ENCODE results near the gene RGL1.

RGL1 gene

GRCh38 chr1:183827801-183828200, 22.9 kb downstream of the RGL1 start:
- H3K27me3 ChIP-seq (replicated peaks; ENCODE audit: control insufficient read depth, insufficient read depth, low read length) = no peaks in the 10 kb centered on the region
- H3K4me3 ChIP-seq (replicated peaks; ENCODE audit: low read depth, low read length) = no peak overlapping the region
- H3K36me3 ChIP-seq (ENCODE audit: control insufficient read depth, insufficient read depth, low read length) = peaks cover 2% of the 10 kb centered on the region
- no peak for DNase-seq (ENCODE audit: extremely low read depth, insufficient read length)
- TF ChIP-seq CTCF (IDR thresholded peaks at IDR 0.05; ENCODE audit: insufficient read depth, low read length, poor library complexity, severe bottlenecking) = no peak

- DNase-seq (ENCODE audit: extremely low read depth, insufficient read length) = no peak
- H3K36me3 ChIP-seq (ENCODE audit: control insufficient read depth, insufficient read depth, low read length) = peaks cover 2% of the 10 kb centered on the region
- H3K4me3 ChIP-seq (replicated peaks; ENCODE audit: low read depth, low read length) = no peak overlapping the region
- no peaks in the 10 kb centered on the region for H3K27me3 ChIP-seq (replicated peaks; ENCODE audit: control insufficient read depth, insufficient read depth, low read length)
- TF ChIP-seq CTCF (IDR thresholded peaks at IDR 0.05; ENCODE audit: insufficient read depth, low read length, poor library complexity, severe bottlenecking) = no peak
Observed at GRCh38 chr1:183830389-183830788, 25.5 kb downstream of the RGL1 start.

GRCh38 chr1:183831311-183831710, 26.4 kb downstream of the RGL1 start:
- Histone ChIP-seq H3K4me3 (replicated peaks; ENCODE audit: low read depth, low read length) (no peak overlapping the region), H3K36me3 (ENCODE audit: control insufficient read depth, insufficient read depth, low read length) (peaks cover 2% of the 10 kb centered on the region), H3K27me3 (replicated peaks; ENCODE audit: control insufficient read depth, insufficient read depth, low read length) (no peaks in the 10 kb centered on the region)
- no peak for DNase-seq (ENCODE audit: extremely low read depth, insufficient read length)
- no peak for TF ChIP-seq CTCF (IDR thresholded peaks at IDR 0.05; ENCODE audit: insufficient read depth, low read length, poor library complexity, severe bottlenecking)

GRCh38 chr1:183832459-183832858, 27.5 kb downstream of the RGL1 start:
- TF ChIP-seq CTCF (IDR thresholded peaks at IDR 0.05; ENCODE audit: insufficient read depth, low read length, poor library complexity, severe bottlenecking) = no peak
- H3K36me3 ChIP-seq (ENCODE audit: control insufficient read depth, insufficient read depth, low read length) = no peaks in the 10 kb centered on the region
- H3K27me3 ChIP-seq (replicated peaks; ENCODE audit: control insufficient read depth, insufficient read depth, low read length) = no peaks in the 10 kb centered on the region
- DNase-seq (ENCODE audit: extremely low read depth, insufficient read length) = no peak
- H3K4me3 ChIP-seq (replicated peaks; ENCODE audit: low read depth, low read length) = no peak overlapping the region

GRCh38 chr1:183834568-183834967, 29.6 kb downstream of the RGL1 start:
- Histone ChIP-seq H3K36me3 (ENCODE audit: control insufficient read depth, insufficient read depth, low read length) (no peaks in the 10 kb centered on the region), H3K4me3 (replicated peaks; ENCODE audit: low read depth, low read length) (no peak overlapping the region), H3K27me3 (replicated peaks; ENCODE audit: control insufficient read depth, insufficient read depth, low read length) (no peaks in the 10 kb centered on the region)
- no peak for DNase-seq (ENCODE audit: extremely low read depth, insufficient read length)
- TF ChIP-seq CTCF (IDR thresholded peaks at IDR 0.05; ENCODE audit: insufficient read depth, low read length, poor library complexity, severe bottlenecking) = no peak

- Histone ChIP-seq H3K36me3 (ENCODE audit: control insufficient read depth, insufficient read depth, low read length) (no peaks in the 10 kb centered on the region), H3K4me3 (replicated peaks; ENCODE audit: low read depth, low read length) (no peak overlapping the region), H3K27me3 (replicated peaks; ENCODE audit: control insufficient read depth, insufficient read depth, low read length) (no peaks in the 10 kb centered on the region)
- no peak for TF ChIP-seq CTCF (IDR thresholded peaks at IDR 0.05; ENCODE audit: insufficient read depth, low read length, poor library complexity, severe bottlenecking)
- no peak for DNase-seq (ENCODE audit: extremely low read depth, insufficient read length)
Observed at GRCh38 chr1:183836598-183836997, 31.7 kb downstream of the RGL1 start.

All from GM06990 (cell line).